ENCODE results near the gene FAM83E.

FAM83E gene

DNA sequence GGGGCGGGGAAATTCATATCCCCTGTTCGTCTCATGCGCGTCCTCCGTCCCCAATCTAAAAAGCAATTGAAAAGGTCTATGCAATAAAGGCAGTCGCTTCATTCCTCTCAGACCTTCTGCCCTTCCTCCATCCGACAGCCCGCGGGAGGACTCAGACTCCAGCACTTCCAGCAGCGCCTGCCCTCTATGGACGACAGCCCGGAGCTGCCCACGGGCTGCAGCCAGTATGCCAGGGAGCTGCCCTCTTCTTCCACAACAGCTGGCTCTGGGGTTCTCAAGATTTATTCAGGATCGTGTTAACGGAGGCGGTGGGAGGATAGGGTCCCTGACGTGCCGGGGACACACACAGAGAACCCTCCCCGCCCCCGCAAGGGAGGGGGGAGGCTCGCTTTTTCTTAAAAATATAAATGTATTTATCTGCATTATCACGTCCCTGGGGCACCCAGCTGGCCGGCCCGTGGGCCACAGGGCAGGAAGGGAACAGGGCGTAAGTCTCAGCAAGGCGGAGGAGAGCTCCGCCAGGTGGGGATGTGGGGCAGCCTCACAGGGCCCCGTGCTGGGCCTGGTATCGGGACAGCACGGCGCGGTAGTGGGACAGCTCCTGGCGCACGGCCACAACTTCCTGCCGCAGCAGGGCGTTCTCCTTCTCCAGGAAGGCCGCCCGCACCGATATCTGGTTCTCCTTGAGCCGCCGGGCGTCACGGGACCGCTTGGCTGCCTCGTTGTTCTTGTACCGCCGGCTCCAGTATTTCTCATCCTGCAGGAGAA is 15.6 kb upstream of the FAM83E start:
- H3K27ac ChIP-seq = no peak overlapping the region
- H3K4me2 ChIP-seq = no peak overlapping the region
- no peak for TF ChIP-seq CTCF (conservative IDR thresholded peaks at IDR 0.05; ENCODE audit: low read depth, low read length)

DNA sequence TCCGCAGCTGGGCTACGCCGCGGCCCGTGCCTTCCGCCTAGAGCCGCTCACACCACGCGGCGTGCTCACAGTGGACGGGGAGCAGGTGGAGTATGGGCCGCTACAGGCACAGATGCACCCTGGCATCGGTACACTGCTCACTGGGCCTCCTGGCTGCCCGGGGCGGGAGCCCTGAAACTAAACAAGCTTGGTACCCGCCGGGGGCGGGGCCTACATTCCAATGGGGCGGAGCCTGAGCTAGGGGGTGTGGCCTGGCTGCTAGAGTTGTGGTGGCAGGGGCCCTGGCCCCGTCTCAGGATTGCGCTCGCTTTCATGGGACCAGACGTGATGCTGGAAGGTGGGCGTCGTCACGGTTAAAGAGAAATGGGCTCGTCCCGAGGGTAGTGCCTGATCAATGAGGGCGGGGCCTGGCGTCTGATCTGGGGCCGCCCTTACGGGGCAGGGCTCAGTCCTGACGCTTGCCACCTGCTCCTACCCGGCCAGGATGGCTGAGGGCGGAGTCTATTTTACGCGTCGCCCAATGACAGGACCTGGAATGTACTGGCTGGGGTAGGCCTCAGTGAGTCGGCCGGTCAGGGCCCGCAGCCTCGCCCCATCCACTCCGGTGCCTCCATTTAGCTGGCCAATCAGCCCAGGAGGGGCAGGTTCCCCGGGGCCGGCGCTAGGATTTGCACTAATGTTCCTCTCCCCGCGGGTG is 14.9 kb upstream of the FAM83E start:
- no peak overlapping the region for H2AFZ ChIP-seq (ENCODE audit: low read depth)
- H3K27ac ChIP-seq = no peak overlapping the region
- no peaks in the 10 kb centered on the region for H4K20me1 ChIP-seq (ENCODE audit: insufficient read depth)
- no peaks in the 10 kb centered on the region for H3K27me3 ChIP-seq (ENCODE audit: insufficient read depth, low read depth)
- H3K4me1 ChIP-seq (ENCODE audit: low read depth, poor library complexity, severe bottlenecking) = peaks cover 48% of the 10 kb centered on the region
- peaks cover 5% of the 10 kb centered on the region; the same call in 1 of the 2 replicates for H3K79me2 ChIP-seq (ENCODE audit: insufficient read depth, low read depth)
- H3K36me3 ChIP-seq (ENCODE audit: insufficient read depth) = no peaks in the 10 kb centered on the region
- TF ChIP-seq CTCF (conservative IDR thresholded peaks at IDR 0.05; ENCODE audit: low read depth, low read length) = no peak
- no peak overlapping the region for H3K4me2 ChIP-seq
- no peak overlapping the region for H3K4me3 ChIP-seq (IDR thresholded peaks at IDR 0.05; ENCODE audit: insufficient read depth, low read depth, low read length)
- H3K9ac ChIP-seq = no peak overlapping the region

More for the DNA sequence above, 15.6 kb upstream of the FAM83E start:
- Histone ChIP-seq H3K4me3 (IDR thresholded peaks at IDR 0.05; ENCODE audit: insufficient read depth, low read depth, low read length) (no peak overlapping the region), H3K27me3 (ENCODE audit: insufficient read depth, low read depth) (no peaks in the 10 kb centered on the region), H2AFZ (ENCODE audit: low read depth) (no peak overlapping the region), H3K4me1 (ENCODE audit: low read depth, poor library complexity, severe bottlenecking) (peaks cover 47% of the 10 kb centered on the region), H4K20me1 (ENCODE audit: insufficient read depth) (no peaks in the 10 kb centered on the region), H3K9ac (no peak overlapping the region), H3K79me2 (ENCODE audit: insufficient read depth, low read depth) (no peaks in the 10 kb centered on the region), H3K36me3 (ENCODE audit: insufficient read depth) (no peaks in the 10 kb centered on the region)

- Histone ChIP-seq H3K79me2 (ENCODE audit: insufficient read depth, low read depth) (peaks cover 5% of the 10 kb centered on the region; the same call in 1 of the 2 replicates), H4K20me1 (ENCODE audit: insufficient read depth) (no peaks in the 10 kb centered on the region), H3K4me1 (ENCODE audit: low read depth, poor library complexity, severe bottlenecking) (peaks cover 47% of the 10 kb centered on the region), H3K27ac (no peak overlapping the region), H3K27me3 (ENCODE audit: insufficient read depth, low read depth) (no peaks in the 10 kb centered on the region), H3K36me3 (ENCODE audit: insufficient read depth) (no peaks in the 10 kb centered on the region), H3K9ac (no peak overlapping the region), H3K4me3 (IDR thresholded peaks at IDR 0.05; ENCODE audit: insufficient read depth, low read depth, low read length) (no peak overlapping the region), H2AFZ (ENCODE audit: low read depth) (no peak overlapping the region), H3K4me2 (no peak overlapping the region)
- no peak for TF ChIP-seq CTCF (conservative IDR thresholded peaks at IDR 0.05; ENCODE audit: low read depth, low read length)
Observed at GRCh38 chr19:48629297-48629598, 14.4 kb upstream of the FAM83E start.

DNA sequence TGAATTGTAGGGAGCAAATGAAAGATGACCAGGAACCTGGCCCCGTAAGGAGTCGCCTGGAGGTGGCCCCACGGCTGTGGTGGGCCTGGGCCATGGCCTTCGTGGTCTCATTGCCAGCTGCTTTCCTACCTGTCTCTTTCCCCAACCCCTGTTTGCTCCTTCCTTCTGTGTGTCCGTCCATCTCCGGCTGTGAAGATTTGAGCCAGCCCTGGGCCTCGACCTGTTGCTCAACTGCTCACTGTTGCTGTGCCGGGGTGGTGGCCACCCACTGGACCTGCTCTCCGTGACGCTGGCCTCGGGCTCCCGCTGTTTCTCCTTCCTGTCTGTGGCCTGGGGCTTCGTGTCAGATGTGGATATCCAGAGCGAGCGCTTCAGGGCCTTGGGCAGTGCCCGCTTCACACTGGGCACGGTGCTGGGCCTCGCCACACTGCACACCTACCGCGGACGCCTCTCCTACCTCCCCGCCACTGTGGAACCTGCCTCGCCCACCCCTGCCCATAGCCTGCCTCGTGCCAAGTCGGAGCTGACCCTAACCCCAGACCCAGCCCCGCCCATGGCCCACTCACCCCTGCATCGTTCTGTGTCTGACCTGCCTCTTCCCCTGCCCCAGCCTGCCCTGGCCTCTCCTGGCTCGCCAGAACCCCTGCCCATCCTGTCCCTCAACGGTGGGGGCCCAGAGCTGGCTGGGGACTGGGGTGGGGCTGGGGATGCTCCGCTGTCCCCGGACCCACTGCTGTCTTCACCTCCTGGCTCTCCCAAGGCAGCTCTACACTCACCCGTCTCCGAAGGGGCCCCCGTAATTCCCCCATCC is 13.8 kb upstream of the FAM83E start:
- no peak overlapping the region for H2AFZ ChIP-seq (ENCODE audit: low read depth)
- H3K27ac ChIP-seq = no peak overlapping the region
- no peak for TF ChIP-seq CTCF (conservative IDR thresholded peaks at IDR 0.05; ENCODE audit: low read depth, low read length)
- H3K79me2 ChIP-seq (ENCODE audit: insufficient read depth, low read depth) = peaks cover 5% of the 10 kb centered on the region; the same call in 1 of the 2 replicates
- peaks cover 44% of the 10 kb centered on the region for H3K4me1 ChIP-seq (ENCODE audit: low read depth, poor library complexity, severe bottlenecking)
- no peaks in the 10 kb centered on the region for H4K20me1 ChIP-seq (ENCODE audit: insufficient read depth)
- H3K9ac ChIP-seq = no peak overlapping the region
- H3K4me3 ChIP-seq (IDR thresholded peaks at IDR 0.05; ENCODE audit: insufficient read depth, low read depth, low read length) = no peak overlapping the region
- no peak overlapping the region for H3K4me2 ChIP-seq
- no peaks in the 10 kb centered on the region for H3K27me3 ChIP-seq (ENCODE audit: insufficient read depth, low read depth)
- H3K36me3 ChIP-seq (ENCODE audit: insufficient read depth) = no peaks in the 10 kb centered on the region
